ACC112 (cell line): ENCODE data around the gene DCLRE1C.
"Not testable (repeated sequence)": the region's sequence is repeated elsewhere in the genome, so short reads cannot be mapped to it uniquely, and the experiment has no call there.

Experiments used
- H2AFZ ChIP-seq: fragments of 200-600 bp; sonication (generic); one replicate; pipeline ENCODE4 v1.6.0; 2017; ENCODE audit warnings: antibody characterized with exemption, low read length; ENCODE audit not compliant: unreplicated experiment
- H3K27ac ChIP-seq: fragments of 200-600 bp; sonication (generic); 2 replicates; pipeline ENCODE4 v1.5.1; 2014; ENCODE audit warnings: low read depth, mild to moderate bottlenecking, antibody characterized with exemption, low read length, moderate library complexity
- H3K27me3 ChIP-seq: fragments of 200-600 bp; sonication (generic); 2 replicates; pipeline ENCODE4 v1.6.1; 2014; ENCODE audit warnings: mild to moderate bottlenecking, antibody characterized with exemption, low read length, moderate library complexity, mixed read lengths; ENCODE audit not compliant: insufficient read depth
- H3K36me3 ChIP-seq: fragments of 200-600 bp; sonication (generic); 2 replicates; pipeline ENCODE4 v1.6.1; 2016; ENCODE audit warnings: mild to moderate bottlenecking, antibody characterized with exemption, low read length, moderate library complexity, mixed read lengths; ENCODE audit not compliant: insufficient read depth
- H3K4me1 ChIP-seq: fragments of 200-600 bp; sonication (generic); one replicate; pipeline ENCODE4 v1.6.1; 2016; ENCODE audit warnings: low read length, mixed read lengths; ENCODE audit not compliant: insufficient read depth, unreplicated experiment, control insufficient read depth
- H3K4me3 ChIP-seq: fragments of 200-600 bp; sonication (generic); 2 replicates; pipeline ENCODE4 v1.5.1; 2014; ENCODE audit warnings: mild to moderate bottlenecking, low read depth, low read length
- H3K79me2 ChIP-seq: fragments of 200-600 bp; sonication (generic); one replicate; pipeline ENCODE4 v1.6.0; 2016; ENCODE audit warnings: low read length; ENCODE audit not compliant: control insufficient read depth, unreplicated experiment, insufficient read depth

Gene DCLRE1C

DNA sequence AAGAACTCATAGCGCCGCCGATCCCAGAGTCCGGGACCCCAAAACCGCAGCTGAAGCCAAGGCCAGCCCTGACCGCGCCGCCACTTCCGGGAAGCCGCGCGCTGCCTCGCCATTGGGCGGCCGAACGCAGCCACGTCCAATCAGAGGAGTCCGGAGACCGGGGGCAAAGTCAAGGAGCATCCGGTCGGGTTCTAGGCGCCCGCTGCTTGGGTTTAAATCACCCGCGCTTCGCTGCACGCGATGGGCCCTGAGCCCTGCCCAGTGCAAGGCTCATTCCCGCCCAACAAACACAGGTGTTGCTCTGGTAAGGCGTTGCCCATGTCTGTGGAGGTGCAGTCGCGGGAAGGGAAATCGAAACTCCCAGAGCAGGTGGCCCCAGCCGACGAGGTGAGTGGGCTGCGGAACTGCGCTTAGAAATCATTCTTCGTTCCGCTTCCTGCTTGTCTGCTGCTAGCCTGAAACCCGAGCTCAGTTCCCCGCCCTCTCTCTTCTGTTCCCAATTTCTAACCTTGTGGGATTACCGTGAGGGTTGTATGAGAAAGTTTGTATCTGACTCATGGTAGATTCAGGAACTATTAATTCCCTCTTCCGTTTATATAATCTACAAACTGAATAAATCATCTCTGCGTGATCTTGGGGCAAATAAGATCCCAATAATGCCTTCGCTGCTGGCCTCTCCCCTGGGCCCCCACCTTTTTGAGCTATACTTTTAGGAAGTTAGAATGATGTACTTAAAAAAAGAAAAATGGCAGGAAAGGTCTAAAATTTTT, at the start of gene DCLRE1C:
Gene DCLRE1C (minus strand): TSS at position 96 of the 770 bp plus-strand sequence. CDS start 86 bp downstream, at position 10.
- peaks cover 17% of the 10 kb centered on the region for H3K4me1 ChIP-seq

GRCh38 chr10:14995964-14996565, 42.2 kb upstream of the DCLRE1C start:
- Histone ChIP-seq H3K27me3 (no peaks in the 10 kb centered on the region), H3K4me1 (no peaks in the 10 kb centered on the region), H3K79me2 (no peaks in the 10 kb centered on the region), H3K36me3 (no peaks in the 10 kb centered on the region), H2AFZ (no peak overlapping the region), H3K27ac (no peak overlapping the region), H3K4me3 (no peak overlapping the region)

More for the DNA sequence above, at the start of gene DCLRE1C:
- H3K4me3 ChIP-seq = peak within 1 kb of the TSS; percentile 88
- no peaks in the 10 kb centered on the region for H3K27me3 ChIP-seq
- 0 out of 2 replicates have a peak, but pooled peaks cover under 1% of the 10 kb centered on the region for H3K36me3 ChIP-seq
- peaks cover 38% of the 10 kb centered on the region for H3K79me2 ChIP-seq
- H3K27ac ChIP-seq = peak within 1 kb of the TSS; percentile 87
- H2AFZ ChIP-seq = peak within 1 kb of the TSS; percentile 91

GRCh38 chr10:14993500-14994455, 39.9 kb upstream of the DCLRE1C start:
- H3K27me3 ChIP-seq, H3K79me2 ChIP-seq, H3K36me3 ChIP-seq, H3K4me3 ChIP-seq, H3K27ac ChIP-seq, H3K4me1 ChIP-seq, H2AFZ ChIP-seq: not testable (repeated sequence)

DNA sequence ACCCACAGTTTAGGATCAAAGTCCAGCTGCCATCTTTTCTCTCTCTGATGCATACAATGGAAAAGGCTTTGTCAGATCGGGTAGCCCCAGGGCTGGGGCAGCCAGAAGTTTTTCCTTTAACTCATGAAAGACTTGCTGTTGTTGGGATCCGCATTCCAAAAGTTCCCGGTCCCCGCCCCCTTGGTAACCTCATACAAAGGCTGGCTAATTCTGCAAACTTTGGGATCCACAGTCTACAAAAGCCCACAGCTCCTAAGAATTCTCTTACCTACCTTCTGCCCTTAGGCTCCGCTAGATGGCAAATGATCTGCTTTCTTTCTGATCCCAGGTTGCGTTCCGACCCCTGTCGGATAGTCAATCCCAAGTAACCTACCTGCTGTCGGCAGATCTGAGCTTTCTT, 38.4 kb upstream of the DCLRE1C start:
- H3K4me1 ChIP-seq, H3K79me2 ChIP-seq, H3K27me3 ChIP-seq, H3K27ac ChIP-seq, H3K36me3 ChIP-seq, H2AFZ ChIP-seq, H3K4me3 ChIP-seq: not testable (repeated sequence)

- H3K36me3 ChIP-seq, H3K4me3 ChIP-seq, H3K27me3 ChIP-seq, H3K79me2 ChIP-seq, H2AFZ ChIP-seq, H3K4me1 ChIP-seq, H3K27ac ChIP-seq: not testable (repeated sequence)
These were observed 37.3 kb upstream of the DCLRE1C start for GRCh38 chr10:14991035-14991749.

DNA sequence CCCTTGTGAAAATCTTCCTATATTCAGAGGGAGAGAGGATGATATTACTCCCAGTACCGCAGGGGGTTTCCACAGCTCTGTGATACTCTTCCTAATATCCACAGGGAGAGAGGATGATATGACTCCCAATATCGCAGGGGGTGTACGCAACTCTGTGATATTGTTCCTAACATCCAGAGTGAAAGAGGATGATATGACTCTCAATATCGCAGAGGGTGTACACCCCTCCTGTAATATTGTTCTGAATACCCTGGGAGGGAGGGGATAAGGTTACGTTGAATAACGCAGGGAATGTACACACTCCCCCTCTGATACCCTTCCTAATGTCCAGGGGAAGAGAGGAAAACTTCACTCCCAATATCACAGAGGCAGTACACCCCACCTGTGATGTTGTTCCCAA, 35.7 kb upstream of the DCLRE1C start:
- not testable (repeated sequence) for H2AFZ ChIP-seq, H3K4me1 ChIP-seq, H3K36me3 ChIP-seq, H3K27me3 ChIP-seq, H3K27ac ChIP-seq, H3K4me3 ChIP-seq, H3K79me2 ChIP-seq

- H2AFZ ChIP-seq = no peak overlapping the region
- H3K4me1 ChIP-seq = no peaks in the 10 kb centered on the region
- H3K4me3 ChIP-seq = no peak overlapping the region
- no peaks in the 10 kb centered on the region for H3K27me3 ChIP-seq
- H3K36me3 ChIP-seq = peaks cover 4% of the 10 kb centered on the region; the same call in 1 of the 2 replicates
- no peaks in the 10 kb centered on the region for H3K79me2 ChIP-seq
- H3K27ac ChIP-seq = no peak overlapping the region
These were observed 28.8 kb upstream of the DCLRE1C start for GRCh38 chr10:14982744-14983143.

DNA sequence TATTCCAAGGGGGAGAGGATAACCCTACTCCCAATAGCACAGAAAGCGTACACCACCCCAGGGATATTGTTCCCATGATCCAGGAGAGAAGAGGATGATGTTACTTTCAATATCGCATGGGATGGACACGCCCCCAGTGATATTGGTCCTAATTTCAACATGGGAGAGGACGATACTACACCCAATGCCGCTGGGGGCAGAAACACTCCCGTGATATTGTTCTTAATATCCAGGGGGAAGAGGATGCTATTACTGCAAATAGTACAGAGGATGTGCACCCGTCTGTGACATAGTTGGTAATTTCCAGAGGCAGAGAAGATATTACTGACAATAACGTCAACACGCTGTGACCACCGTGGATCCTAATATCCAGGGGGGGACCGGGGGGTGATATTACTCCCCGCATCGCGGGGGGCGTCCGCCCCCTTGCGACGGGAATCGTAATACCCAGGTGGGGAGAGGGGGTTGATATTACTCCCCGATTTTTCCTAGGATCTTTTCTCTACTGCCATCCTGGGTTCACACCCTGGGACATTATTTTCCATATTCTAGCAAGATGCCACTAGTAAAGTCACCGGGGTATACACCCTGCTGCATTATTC, 21.9 kb upstream of the DCLRE1C start:
- Histone ChIP-seq H3K36me3 (peaks cover 4% of the 10 kb centered on the region; the same call in 1 of the 2 replicates), H3K4me1 (no peaks in the 10 kb centered on the region), H3K4me3 (no peak overlapping the region), H2AFZ (no peak overlapping the region), H3K79me2 (no peaks in the 10 kb centered on the region), H3K27me3 (no peaks in the 10 kb centered on the region), H3K27ac (no peak overlapping the region)

- not testable (repeated sequence) for H3K27me3 ChIP-seq, H3K27ac ChIP-seq, H2AFZ ChIP-seq
These were observed 20.5 kb upstream of the DCLRE1C start for GRCh38 chr10:14974153-14974998.

More at GRCh38 chr10:14974153-14974998, 20.5 kb upstream of the DCLRE1C start:
- H3K36me3 ChIP-seq, H3K4me3 ChIP-seq, H3K79me2 ChIP-seq, H3K4me1 ChIP-seq: not testable (repeated sequence)
